GM18499 (cell line): ENCODE data around the gene MYOM1.

Source experiments
- ATAC-seq: cut with Tn5 transposase; IDR thresholded peaks from one replicate; pipeline ENCODE4 v1.9.1; 2021; ENCODE audit warnings: moderate number of reproducible peaks; ENCODE audit not compliant: insufficient read depth, unreplicated experiment

Gene MYOM1

GRCh38 chr18:3157086-3157485, 62.7 kb downstream of the MYOM1 start:
- no peak for ATAC-seq

- no peak for ATAC-seq
Observed at GRCh38 chr18:3156325-3156640, 63.5 kb downstream of the MYOM1 start.

GRCh38 chr18:3154214-3154613, 65.6 kb downstream of the MYOM1 start:
- no peak for ATAC-seq

- ATAC-seq: no peak
Observed at GRCh38 chr18:3153107-3153704, 66.6 kb downstream of the MYOM1 start.

- no peak for ATAC-seq
Observed at GRCh38 chr18:3152294-3152693, 67.5 kb downstream of the MYOM1 start.

- ATAC-seq: no peak
Observed at GRCh38 chr18:3151399-3152264, 68.1 kb downstream of the MYOM1 start.

GRCh38 chr18:3150688-3151087, 69.1 kb downstream of the MYOM1 start:
- ATAC-seq: no peak

GRCh38 chr18:3150274-3150673, 69.5 kb downstream of the MYOM1 start:
- no peak for ATAC-seq

GRCh38 chr18:3148930-3149535, 70.7 kb downstream of the MYOM1 start:
- no peak for ATAC-seq

- no peak for ATAC-seq
Observed at GRCh38 chr18:3147935-3148554, 71.7 kb downstream of the MYOM1 start.

GRCh38 chr18:3140986-3141639, 78.7 kb downstream of the MYOM1 start:
- ATAC-seq: no peak

- no peak for ATAC-seq
Observed at GRCh38 chr18:3140342-3140741, 79.4 kb downstream of the MYOM1 start.

GRCh38 chr18:3139406-3139805, 80.4 kb downstream of the MYOM1 start:
- no peak for ATAC-seq

GRCh38 chr18:3138274-3138975, 81.3 kb downstream of the MYOM1 start:
- ATAC-seq: no peak

GRCh38 chr18:3135536-3135935, 84.2 kb downstream of the MYOM1 start:
- ATAC-seq: no peak

GRCh38 chr18:3132700-3133099, 87.1 kb downstream of the MYOM1 start:
- no peak for ATAC-seq

- no peak for ATAC-seq
Observed at GRCh38 chr18:3130344-3130743, 89.4 kb downstream of the MYOM1 start.

- peak; percentile 71 for ATAC-seq
Observed at GRCh38 chr18:3129053-3129864, 90.5 kb downstream of the MYOM1 start.

GRCh38 chr18:3126457-3127097, 93.2 kb downstream of the MYOM1 start:
- no peak for ATAC-seq
